ENCODE results near the gene GPATCH2.
"Not testable (repeated sequence)": the region's sequence is repeated elsewhere in the genome, so short reads cannot be mapped to it uniquely, and the experiment has no call there.

Gene GPATCH2

DNA sequence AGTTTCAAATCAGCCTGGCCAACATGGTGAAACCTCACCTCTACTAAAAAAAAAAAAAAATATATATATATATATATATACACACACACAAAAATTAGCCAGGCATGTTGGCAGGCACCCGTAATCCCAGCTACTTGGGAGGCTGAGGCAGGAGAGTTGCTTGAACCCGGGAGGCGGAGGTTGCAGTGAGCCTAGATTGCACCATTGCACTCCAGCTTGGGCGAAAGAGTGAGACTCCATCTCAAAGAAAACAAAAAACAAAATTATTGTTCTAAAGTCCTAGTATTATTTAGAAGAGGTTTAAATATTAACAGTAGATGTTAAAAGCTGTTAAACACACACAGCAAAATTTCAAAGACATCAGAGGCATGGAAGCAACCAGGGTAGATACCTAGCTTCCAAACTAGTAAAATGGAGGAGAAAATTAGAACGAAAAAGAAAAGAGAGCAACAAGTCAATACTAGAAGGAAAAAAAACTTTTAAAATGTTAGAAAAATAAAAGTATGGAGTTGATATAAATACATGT lies 46.5 kb downstream of the GPATCH2 start:
- not testable (repeated sequence) for H3K4me3 ChIP-seq (ENCODE audit: extremely low read depth, insufficient read depth, low read length, poor library complexity, severe bottlenecking); H3K36me3 ChIP-seq (ENCODE audit: control insufficient read depth, insufficient read depth, low read length); H3K4me1 ChIP-seq (ENCODE audit: control insufficient read depth, insufficient read depth, low read length, poor library complexity, severe bottlenecking); H3K9me3 ChIP-seq (ENCODE audit: control insufficient read depth, low read length); H3K27ac ChIP-seq (ENCODE audit: low read depth, low read length, severe bottlenecking)
- 90% methylated on average over 2 of the region's 5 CpGs; no CpG with 5 or more reads in 1 of the 2 experiments for WGBS, 2 experiments (ENCODE audit: insufficient coverage in 2 of 2)

DNA sequence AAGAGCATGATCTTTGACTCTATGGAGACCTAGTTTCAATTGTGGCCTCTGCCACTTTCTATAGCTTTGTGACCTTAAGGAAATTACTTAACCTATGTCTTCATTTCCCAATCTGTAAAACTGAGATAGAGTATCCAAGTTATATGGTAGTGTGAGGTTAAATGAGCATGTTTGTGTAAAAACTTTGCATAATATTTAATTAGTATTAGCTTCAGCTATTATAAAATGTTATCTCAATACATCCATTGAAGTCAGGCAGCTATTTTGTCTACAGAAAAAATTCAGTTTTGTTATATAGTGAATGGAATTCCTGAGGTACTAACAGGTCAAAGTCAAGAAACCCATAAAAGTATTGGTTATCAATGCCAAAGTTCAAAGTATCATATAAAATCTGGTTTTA lies 53.6 kb downstream of the GPATCH2 start:
- H3K4me1 ChIP-seq (ENCODE audit: control insufficient read depth, insufficient read depth, low read length, poor library complexity, severe bottlenecking) = no peaks in the 10 kb centered on the region
- no peaks in the 10 kb centered on the region for H3K9me3 ChIP-seq (ENCODE audit: control insufficient read depth, low read length)

DNA sequence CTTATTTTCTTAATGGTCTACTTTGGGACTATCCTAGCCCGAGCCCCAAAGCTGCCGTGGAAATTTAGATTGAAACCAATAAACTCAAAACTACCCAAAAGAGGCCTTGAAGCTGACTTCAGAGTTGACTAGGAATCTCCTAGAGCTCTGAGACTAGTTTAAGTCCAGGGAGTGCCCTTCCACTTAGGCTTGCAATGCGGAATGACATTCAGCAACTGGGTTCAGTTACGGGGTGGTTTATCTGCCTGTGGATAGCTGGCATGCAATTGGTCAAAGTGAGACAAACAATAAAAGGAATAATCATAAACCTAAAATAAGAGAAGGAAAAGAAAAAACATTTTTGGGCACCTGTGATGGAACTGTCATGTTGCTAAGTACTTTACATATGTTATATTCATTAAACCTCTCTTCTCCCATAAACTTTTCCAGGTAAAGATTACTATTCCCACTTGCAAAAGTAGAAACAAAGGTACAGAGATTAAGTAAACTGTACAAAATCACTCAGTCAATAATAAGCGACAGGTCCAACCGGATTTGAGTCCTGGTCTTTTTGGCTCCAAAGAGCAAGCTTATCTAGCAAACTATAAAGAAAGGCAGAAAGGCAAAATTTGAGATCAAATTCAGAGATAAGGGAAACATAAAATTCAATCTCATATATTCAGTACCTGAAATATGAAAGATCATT lies 56.5 kb downstream of the GPATCH2 start:
- H3K4me3 ChIP-seq (ENCODE audit: extremely low read depth, insufficient read depth, low read length, poor library complexity, severe bottlenecking) = no peak overlapping the region
- 80 to 92% methylated on average over 2 to 4 of the region's 6 CpGs for WGBS, 2 experiments (ENCODE audit: insufficient coverage in 2 of 2)
- H3K27ac ChIP-seq (ENCODE audit: low read depth, low read length, severe bottlenecking) = no peak overlapping the region
- no peaks in the 10 kb centered on the region for H3K9me3 ChIP-seq (ENCODE audit: control insufficient read depth, low read length)
- no peaks in the 10 kb centered on the region for H3K36me3 ChIP-seq (ENCODE audit: control insufficient read depth, insufficient read depth, low read length)
- H3K4me1 ChIP-seq (ENCODE audit: control insufficient read depth, insufficient read depth, low read length, poor library complexity, severe bottlenecking) = no peaks in the 10 kb centered on the region

More for the DNA sequence above, 53.6 kb downstream of the GPATCH2 start:
- Histone ChIP-seq H3K4me3 (ENCODE audit: extremely low read depth, insufficient read depth, low read length, poor library complexity, severe bottlenecking) (no peak overlapping the region), H3K36me3 (ENCODE audit: control insufficient read depth, insufficient read depth, low read length) (no peaks in the 10 kb centered on the region), H3K27ac (ENCODE audit: low read depth, low read length, severe bottlenecking) (no peak overlapping the region)

DNA sequence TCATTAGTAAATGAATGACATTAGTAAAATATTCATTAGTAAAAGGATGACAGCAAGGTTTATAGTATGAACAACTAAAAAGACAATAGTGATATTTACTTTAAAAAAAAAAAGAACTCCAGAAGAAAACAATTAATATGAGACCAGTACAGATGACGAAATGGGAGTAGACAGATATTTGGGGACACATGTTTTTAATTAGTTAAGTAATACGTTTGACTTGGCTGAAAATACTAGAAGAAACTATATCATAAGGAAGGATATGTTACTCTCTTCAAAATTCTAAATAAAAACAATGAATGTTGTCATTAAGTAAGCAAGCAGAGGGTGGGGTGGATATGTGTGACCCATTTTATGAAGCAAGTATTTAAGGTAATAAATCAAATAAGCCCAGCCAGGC lies 61.9 kb downstream of the GPATCH2 start:
- Histone ChIP-seq H3K36me3 (ENCODE audit: control insufficient read depth, insufficient read depth, low read length) (no peaks in the 10 kb centered on the region), H3K9me3 (ENCODE audit: control insufficient read depth, low read length) (no peaks in the 10 kb centered on the region), H3K27ac (ENCODE audit: low read depth, low read length, severe bottlenecking) (no peak overlapping the region), H3K4me3 (ENCODE audit: extremely low read depth, insufficient read depth, low read length, poor library complexity, severe bottlenecking) (no peak overlapping the region), H3K4me1 (ENCODE audit: control insufficient read depth, insufficient read depth, low read length, poor library complexity, severe bottlenecking) (no peaks in the 10 kb centered on the region)
- WGBS, 2 experiments (ENCODE audit: insufficient coverage in 2 of 2) = no CpG with 5 or more reads among the region's 2 CpGs

DNA sequence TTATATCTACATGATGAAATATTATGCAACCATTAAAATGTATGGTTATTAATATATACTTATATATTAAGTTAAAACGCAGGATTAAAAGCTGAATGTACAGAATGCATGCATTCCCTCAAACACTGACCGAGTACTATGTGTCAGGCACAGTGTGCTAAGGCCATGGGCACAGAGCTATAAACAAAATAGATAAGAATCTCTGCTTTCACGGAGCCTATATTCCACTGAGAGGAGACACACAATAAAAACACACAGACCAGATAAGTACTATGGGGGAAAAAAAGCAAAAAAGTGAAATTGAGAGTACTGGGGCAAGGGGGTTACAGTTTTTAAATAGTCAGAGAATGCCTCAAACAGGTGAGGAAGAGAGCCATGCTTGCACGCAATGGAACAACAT lies 62.7 kb downstream of the GPATCH2 start:
- Histone ChIP-seq H3K4me3 (ENCODE audit: extremely low read depth, insufficient read depth, low read length, poor library complexity, severe bottlenecking) (no peak overlapping the region), H3K4me1 (ENCODE audit: control insufficient read depth, insufficient read depth, low read length, poor library complexity, severe bottlenecking) (no peaks in the 10 kb centered on the region), H3K36me3 (ENCODE audit: control insufficient read depth, insufficient read depth, low read length) (no peaks in the 10 kb centered on the region), H3K9me3 (ENCODE audit: control insufficient read depth, low read length) (no peaks in the 10 kb centered on the region), H3K27ac (ENCODE audit: low read depth, low read length, severe bottlenecking) (no peak overlapping the region)
- 100% methylated on average over 1 to 2 of the region's 4 CpGs for WGBS, 2 experiments (ENCODE audit: insufficient coverage in 2 of 2)

DNA sequence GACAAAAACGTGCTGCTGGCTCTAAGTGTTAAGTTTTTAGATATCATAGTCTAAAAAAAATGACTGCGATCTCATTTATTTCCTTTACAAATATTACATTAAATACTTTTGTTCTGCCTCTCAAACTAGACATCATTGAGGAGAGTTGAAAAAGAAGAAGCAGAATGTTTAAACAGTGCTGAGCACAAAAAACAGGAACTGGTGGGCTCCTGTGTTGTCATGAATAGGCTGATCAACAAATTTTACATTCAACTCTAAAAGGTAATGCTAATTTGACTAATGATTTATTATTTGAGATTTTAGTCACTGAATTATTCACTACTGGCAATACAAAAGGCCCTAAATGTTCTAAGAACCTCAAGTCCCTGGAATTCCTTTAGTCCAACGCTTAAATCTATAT lies 66.1 kb downstream of the GPATCH2 start:
- H3K4me3 ChIP-seq (ENCODE audit: extremely low read depth, insufficient read depth, low read length, poor library complexity, severe bottlenecking) = no peak overlapping the region
- no peak overlapping the region for H3K27ac ChIP-seq (ENCODE audit: low read depth, low read length, severe bottlenecking)
- H3K4me1 ChIP-seq (ENCODE audit: control insufficient read depth, insufficient read depth, low read length, poor library complexity, severe bottlenecking) = no peaks in the 10 kb centered on the region
- no peaks in the 10 kb centered on the region for H3K36me3 ChIP-seq (ENCODE audit: control insufficient read depth, insufficient read depth, low read length)
- H3K9me3 ChIP-seq (ENCODE audit: control insufficient read depth, low read length) = no peaks in the 10 kb centered on the region
- no CpG with 5 or more reads among the region's 3 CpGs for WGBS, 2 experiments (ENCODE audit: insufficient coverage in 2 of 2)

DNA sequence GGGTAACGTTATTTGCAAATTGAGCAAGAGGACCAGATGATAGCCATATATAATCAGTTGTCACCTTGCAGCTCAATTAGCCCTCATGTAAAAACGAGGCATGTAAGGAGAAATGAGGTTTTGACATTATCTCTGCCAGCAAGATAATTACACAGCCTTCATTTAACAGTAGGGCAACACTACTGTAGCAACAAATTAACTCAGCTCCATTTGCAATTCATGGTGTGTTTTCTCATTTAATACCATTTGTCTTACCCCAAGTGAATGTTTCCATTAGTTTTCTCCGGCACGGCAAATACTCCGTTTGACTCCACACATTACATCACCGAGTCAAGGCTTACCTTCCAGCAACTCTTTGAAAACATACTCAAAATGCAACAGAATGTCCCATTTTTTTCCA lies 66.7 kb downstream of the GPATCH2 start:
- Histone ChIP-seq H3K4me3 (ENCODE audit: extremely low read depth, insufficient read depth, low read length, poor library complexity, severe bottlenecking) (no peak overlapping the region), H3K9me3 (ENCODE audit: control insufficient read depth, low read length) (no peaks in the 10 kb centered on the region), H3K27ac (ENCODE audit: low read depth, low read length, severe bottlenecking) (no peak overlapping the region), H3K36me3 (ENCODE audit: control insufficient read depth, insufficient read depth, low read length) (no peaks in the 10 kb centered on the region), H3K4me1 (ENCODE audit: control insufficient read depth, insufficient read depth, low read length, poor library complexity, severe bottlenecking) (no peaks in the 10 kb centered on the region)
- WGBS, 2 experiments (ENCODE audit: insufficient coverage in 2 of 2) = 86 to 93% methylated on average over 4 to 5 of the region's 6 CpGs

DNA sequence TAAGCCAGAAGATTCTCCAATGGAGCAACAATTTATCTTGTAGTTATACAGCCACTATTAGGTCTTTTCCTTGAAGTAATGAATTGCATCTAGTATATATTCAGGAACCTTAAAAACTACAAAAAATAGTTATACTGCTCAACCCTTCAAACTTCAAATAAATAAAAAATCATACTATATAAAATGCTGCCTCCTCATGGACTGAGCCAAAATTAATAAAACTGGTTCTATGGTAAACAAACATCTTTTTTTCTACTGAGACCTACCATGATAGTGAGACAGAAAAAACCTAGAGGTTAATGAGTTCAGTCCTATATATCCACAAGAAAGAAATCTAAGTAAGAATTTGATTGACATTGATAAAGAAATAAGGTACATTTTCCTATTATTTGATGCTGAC lies 67.7 kb downstream of the GPATCH2 start:
- H3K9me3 ChIP-seq (ENCODE audit: control insufficient read depth, low read length) = no peaks in the 10 kb centered on the region
- H3K27ac ChIP-seq (ENCODE audit: low read depth, low read length, severe bottlenecking) = no peak overlapping the region
- no peaks in the 10 kb centered on the region for H3K36me3 ChIP-seq (ENCODE audit: control insufficient read depth, insufficient read depth, low read length)
- no peak overlapping the region for H3K4me3 ChIP-seq (ENCODE audit: extremely low read depth, insufficient read depth, low read length, poor library complexity, severe bottlenecking)
- H3K4me1 ChIP-seq (ENCODE audit: control insufficient read depth, insufficient read depth, low read length, poor library complexity, severe bottlenecking) = no peaks in the 10 kb centered on the region

DNA sequence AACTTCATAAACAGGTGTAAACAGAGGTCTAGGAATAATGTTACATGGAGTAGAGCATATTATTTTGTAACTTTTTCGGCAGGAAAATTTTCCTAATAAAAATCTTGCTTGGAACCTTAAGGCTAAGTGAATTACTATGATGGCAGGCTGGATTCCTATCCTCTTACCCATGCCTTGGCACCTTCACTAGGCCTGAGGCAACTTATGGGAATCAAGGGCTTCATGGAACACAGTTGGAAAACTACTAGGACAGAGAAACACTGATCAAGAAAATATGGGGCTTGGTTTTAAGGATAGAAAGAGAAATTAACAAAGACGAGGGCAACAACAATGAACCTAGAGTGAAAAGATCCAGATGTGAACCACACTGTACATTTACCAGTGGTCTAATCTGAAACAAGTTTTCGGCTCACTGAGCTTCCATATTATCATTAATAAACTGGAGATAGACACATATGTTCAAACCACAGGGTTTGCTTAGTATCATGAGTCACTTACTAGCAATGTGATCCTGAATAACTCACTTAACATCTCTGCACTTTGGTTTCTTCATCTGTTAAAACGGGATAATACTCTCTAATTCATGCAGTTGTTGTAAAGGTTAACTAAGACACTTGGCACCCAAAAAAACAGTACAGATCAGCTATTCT lies 68.5 kb downstream of the GPATCH2 start:
- Histone ChIP-seq H3K4me3 (ENCODE audit: extremely low read depth, insufficient read depth, low read length, poor library complexity, severe bottlenecking) (no peak overlapping the region), H3K36me3 (ENCODE audit: control insufficient read depth, insufficient read depth, low read length) (no peaks in the 10 kb centered on the region), H3K27ac (ENCODE audit: low read depth, low read length, severe bottlenecking) (no peak overlapping the region), H3K9me3 (ENCODE audit: control insufficient read depth, low read length) (no peaks in the 10 kb centered on the region), H3K4me1 (ENCODE audit: control insufficient read depth, insufficient read depth, low read length, poor library complexity, severe bottlenecking) (no peaks in the 10 kb centered on the region)
- 92 to 100% methylated on average over 2 of the region's 4 CpGs for WGBS, 2 experiments (ENCODE audit: insufficient coverage in 2 of 2)

DNA sequence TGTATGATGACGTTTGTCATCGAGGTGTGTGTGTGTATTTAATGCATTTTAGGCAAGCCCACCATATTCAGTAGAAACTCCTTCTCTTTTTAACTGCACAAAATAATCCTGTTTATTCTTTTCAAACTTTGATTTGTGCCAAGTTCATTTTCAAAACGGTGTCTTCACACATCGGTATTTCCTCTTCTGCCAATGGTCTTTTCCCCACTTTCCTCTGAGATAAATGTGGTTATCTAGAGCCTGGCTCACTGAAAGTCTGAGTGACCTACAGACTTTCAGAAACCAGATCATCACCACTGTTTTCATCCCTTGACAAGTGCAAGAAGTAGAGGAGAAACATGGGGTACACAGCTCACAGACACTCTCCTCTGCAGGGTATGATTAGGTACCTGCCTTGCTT lies 69.4 kb downstream of the GPATCH2 start:
- Histone ChIP-seq H3K4me3 (ENCODE audit: extremely low read depth, insufficient read depth, low read length, poor library complexity, severe bottlenecking) (no peak overlapping the region), H3K9me3 (ENCODE audit: control insufficient read depth, low read length) (no peaks in the 10 kb centered on the region), H3K27ac (ENCODE audit: low read depth, low read length, severe bottlenecking) (no peak overlapping the region), H3K36me3 (ENCODE audit: control insufficient read depth, insufficient read depth, low read length) (no peaks in the 10 kb centered on the region), H3K4me1 (ENCODE audit: control insufficient read depth, insufficient read depth, low read length, poor library complexity, severe bottlenecking) (no peaks in the 10 kb centered on the region)
- WGBS, 2 experiments (ENCODE audit: insufficient coverage in 2 of 2) = 100% methylated on average over 2 of the region's 4 CpGs

DNA sequence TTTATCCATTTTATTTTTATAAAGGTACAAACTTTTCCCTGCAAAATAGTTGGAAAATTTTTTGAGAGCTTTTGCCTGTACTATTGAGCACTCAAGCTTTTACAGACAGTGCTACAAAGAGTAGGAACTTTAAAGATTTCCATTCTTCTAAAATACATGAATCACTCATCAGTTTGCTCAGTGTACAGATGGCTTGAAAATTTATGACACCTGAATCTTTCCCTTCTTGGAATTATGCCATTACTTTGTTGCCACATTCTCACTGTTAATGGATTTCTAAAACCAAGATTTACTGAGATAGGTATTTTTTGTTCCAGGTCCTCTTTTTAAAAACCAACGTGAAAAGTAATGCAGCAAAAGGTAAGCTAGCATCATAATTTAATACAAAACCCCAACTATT lies 76.0 kb downstream of the GPATCH2 start:
- WGBS, 2 experiments (ENCODE audit: insufficient coverage in 2 of 2) = no CpG with 5 or more reads among the region's 1 CpG
- H3K4me1 ChIP-seq (ENCODE audit: control insufficient read depth, insufficient read depth, low read length, poor library complexity, severe bottlenecking) = no peaks in the 10 kb centered on the region

More for the DNA sequence above, 76.0 kb downstream of the GPATCH2 start:
- no peak overlapping the region for H3K27ac ChIP-seq (ENCODE audit: low read depth, low read length, severe bottlenecking)
- H3K36me3 ChIP-seq (ENCODE audit: control insufficient read depth, insufficient read depth, low read length) = no peaks in the 10 kb centered on the region
- H3K9me3 ChIP-seq (ENCODE audit: control insufficient read depth, low read length) = no peaks in the 10 kb centered on the region
- no peak overlapping the region for H3K4me3 ChIP-seq (ENCODE audit: extremely low read depth, insufficient read depth, low read length, poor library complexity, severe bottlenecking)

Data from mesodermal cell (in vitro differentiated cells).